Eye (tissue), 1 donor: ENCODE results near the gene CENPE.

Experiments used
- DNase-seq: peaks from one replicate; pipeline ENCODE4 v3.0.0-alpha.2; 2015

CENPE gene

DNA sequence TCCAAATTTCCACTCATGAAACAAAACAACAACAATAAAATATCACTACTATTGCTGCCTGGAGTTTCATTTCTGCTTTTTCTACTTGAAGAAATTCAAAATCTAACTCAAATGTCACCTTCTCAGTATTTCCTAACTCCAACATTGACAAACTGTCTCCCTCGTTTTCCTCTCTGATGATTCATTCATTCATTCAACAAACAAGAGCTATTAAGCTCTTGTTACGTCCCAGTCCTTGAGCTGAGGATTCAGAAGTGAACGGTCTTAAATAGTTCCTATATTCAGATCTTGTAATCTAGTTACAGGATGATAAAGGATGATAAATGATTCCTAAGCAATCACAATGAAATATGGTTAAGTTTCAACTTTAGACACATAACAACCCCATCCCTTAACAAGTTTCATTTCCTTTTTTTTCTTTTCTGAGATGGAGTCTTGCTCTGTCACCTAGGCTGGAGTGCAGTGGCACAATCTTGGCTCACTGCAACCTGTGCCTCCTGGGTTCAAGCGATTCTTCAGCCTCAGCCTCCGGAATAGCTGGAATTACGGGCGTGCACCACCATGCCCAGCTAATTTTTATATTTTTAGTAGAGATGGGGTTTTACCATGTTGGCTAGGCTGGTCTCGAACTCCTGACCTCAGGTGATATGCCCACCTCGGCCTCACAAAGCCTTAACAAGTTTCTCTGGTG, 123.3 kb downstream of the CENPE start:
- DNase-seq, result no peak

DNA sequence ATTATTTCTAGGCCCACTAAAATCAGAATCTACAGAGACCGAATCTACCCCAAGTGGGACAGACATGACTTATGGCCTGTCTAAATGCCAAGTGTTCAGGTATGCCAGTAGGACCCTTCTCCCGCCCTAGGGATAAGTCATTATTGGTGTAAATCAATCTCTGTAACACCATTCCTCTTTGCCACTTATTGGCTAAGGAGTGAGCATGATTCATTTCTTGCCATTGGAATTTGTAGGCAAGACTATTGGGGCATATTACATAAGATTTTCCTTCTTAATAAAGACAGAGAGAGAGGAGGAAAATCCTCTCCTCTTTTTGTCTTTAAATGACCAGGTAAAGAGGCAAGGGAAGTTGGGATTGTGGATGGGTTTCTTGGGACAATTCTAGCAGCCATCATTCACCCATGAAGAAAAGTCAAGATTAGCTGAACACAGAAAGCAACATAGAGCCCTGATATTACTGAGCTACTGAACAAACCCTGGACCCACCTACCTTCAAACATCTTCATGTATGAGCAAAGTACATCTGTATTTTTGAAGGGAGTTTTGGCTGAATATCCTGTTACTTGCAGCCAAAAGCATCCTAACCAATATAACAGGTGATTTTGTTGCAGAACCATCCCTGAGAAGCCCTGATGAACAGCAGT, 124.2 kb downstream of the CENPE start:
- DNase-seq, result no peak

DNA sequence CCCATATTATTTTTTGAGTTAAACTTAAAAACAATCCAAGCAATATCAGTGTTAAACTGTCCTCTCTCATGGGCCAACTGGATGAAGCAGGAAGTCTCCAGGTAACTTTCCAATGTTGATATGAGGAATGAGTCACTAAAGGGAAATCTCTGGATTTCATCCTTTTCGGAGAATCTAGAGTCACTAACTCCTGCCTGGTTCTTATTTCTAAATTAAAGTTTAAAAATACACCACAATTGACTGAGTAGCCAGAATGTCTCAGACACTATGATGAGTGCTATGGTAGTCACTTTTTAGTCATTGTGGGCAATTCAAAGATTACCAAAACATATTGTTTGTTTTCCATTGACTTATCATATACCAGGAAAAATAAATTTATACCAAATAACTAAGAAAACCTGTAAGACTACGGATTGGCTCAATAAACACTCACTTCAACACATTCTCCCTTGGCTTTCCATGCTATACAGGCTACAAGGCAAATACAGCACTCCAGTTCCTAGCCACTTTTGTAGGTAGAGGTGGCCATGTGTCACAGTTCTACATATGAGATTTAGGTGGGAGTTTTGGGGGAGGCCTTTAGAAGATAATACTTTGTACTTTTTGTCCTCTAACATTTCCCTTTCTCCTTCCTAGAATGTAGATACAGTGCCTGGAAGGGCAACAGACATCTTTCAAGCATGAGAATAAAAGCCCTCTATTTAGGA, 130.1 kb downstream of the CENPE start:
- no peak for DNase-seq

DNA sequence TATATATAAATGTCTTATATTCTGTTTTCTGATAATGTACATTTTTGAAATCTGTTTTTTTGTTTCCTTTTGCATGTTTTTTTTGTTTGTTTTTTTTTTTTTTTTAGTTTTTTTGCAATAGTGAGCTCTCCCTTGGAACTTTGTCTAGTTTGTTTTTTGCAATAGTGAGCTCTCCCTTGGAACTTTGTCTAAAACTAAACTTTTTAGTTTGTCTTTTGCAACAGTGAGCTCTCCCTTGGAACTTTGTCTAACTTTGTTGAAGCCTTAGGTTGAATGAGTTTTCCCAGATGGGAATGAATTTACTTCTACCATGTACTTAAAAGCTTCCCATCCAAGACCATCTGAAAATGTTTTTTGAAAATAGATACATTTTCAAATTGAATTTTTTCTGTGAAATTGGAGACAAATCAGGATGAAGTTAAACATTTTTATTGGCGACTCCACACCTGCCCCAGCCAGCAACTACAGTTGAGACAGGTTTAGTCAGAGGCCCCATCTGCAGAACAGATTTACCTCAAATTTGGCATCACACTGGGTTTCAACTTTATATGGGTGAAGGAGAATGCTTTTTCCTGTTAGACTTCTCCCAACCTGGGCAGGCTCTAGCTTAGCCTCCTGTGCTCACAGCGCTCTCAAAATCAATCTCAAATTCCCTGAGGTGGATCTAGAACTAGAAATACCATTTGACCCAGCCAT, 137.5 kb downstream of the CENPE start:
- no peak for DNase-seq
